SK-N-SH (cell line): ENCODE data around the gene PLA2G2C. TPM values are rescaled to one million over a fixed set of nuclear protein-coding genes. Genes with fewer than 3 reads are reported as not detected.

ENCODE experiments used
- CTCF ChIA-PET: fragments of 300-600, 350-600 bp; formaldehyde crosslinking; extraction: SDS; loops from one replicate; lab custom pipeline; 2021; lab: Yijun Ruan, JAX
- POLR2A ChIA-PET: fragments of 350-600 bp; sonication (Branson Sonifier 250); formaldehyde crosslinking; extraction: SDS; loops from one replicate; lab custom pipeline; 2020; ENCODE audit warnings: antibody characterized with exemption, inconsistent platforms; lab: Yijun Ruan, JAX
- DNase-seq: peaks from one replicate; pipeline ENCODE4 v3.0.0; 2012
- H2AFZ ChIP-seq: fragments of 200-600 bp; sonication (generic); 2 replicates; pipeline ENCODE4 v1.8.1; 2016; ENCODE audit warnings: antibody characterized with exemption, mild to moderate bottlenecking, low read depth
- H3F3A ChIP-seq: fragments of 200-600 bp; sonication (generic); replicated peaks from 2 replicates; pipeline ENCODE3; 2016; ENCODE audit warnings: antibody characterized with exemption, mild to moderate bottlenecking; ENCODE audit not compliant: insufficient read depth
- H3K27ac ChIP-seq, 2 experiments: fragments of 200-500 bp in 1 of 2; fragments of 200-600 bp in 1 of 2; sonication (Bioruptor generic) in 1 of 2; sonication (generic), shearing (Covaris generic) in 1 of 2; 2 replicates each; pipeline versions ENCODE4 v1.5.1 to v1.6.1; 2014 to 2016; ENCODE audit warnings: low read depth in 2 of 2, inconsistent platforms in 1 of 2, low read length in 1 of 2, mild to moderate bottlenecking in 1 of 2, mixed read lengths in 1 of 2
- H3K27me3 ChIP-seq: fragments of 200-600 bp; sonication (generic), shearing (Covaris generic); 2 replicates; pipeline ENCODE4 v1.6.1; 2016; ENCODE audit warnings: mixed run types; ENCODE audit not compliant: insufficient read depth
- H3K36me3 ChIP-seq, 2 experiments: fragments of 200-500 bp in 1 of 2; fragments of 200-600 bp in 1 of 2; sonication (Bioruptor generic) in 1 of 2; sonication (generic) in 1 of 2; replicated peaks in 1 of 2; 2 replicates each; pipeline versions ENCODE3 to v1.5.1; 2014 to 2016; ENCODE audit warnings: low read length in 1 of 2, mild to moderate bottlenecking in 1 of 2; ENCODE audit not compliant: insufficient read depth in 2 of 2, control insufficient read depth in 1 of 2
- H3K4me1 ChIP-seq, 2 experiments: fragments of 200-500 bp in 1 of 2; fragments of 200-600 bp in 1 of 2; sonication (Bioruptor generic) in 1 of 2; sonication (generic), shearing (Covaris generic) in 1 of 2; 2 replicates each; pipeline versions ENCODE4 v1.5.1 to v1.6.1; 2014 to 2016; ENCODE audit warnings: low read depth in 1 of 2, low read length in 1 of 2, mixed run types in 1 of 2; ENCODE audit not compliant: insufficient read depth in 2 of 2, control insufficient read depth in 1 of 2
- H3K4me2 ChIP-seq: fragments of 200-600 bp; sonication (generic), shearing (Covaris generic); 2 replicates; pipeline ENCODE4 v1.6.1; 2017; ENCODE audit warnings: mixed run types
- H3K4me3 ChIP-seq, 2 experiments: fragments of 200-500 bp in 1 of 2; fragments of 200-600 bp in 1 of 2; sonication (Bioruptor generic) in 1 of 2; sonication (generic), shearing (Covaris generic) in 1 of 2; 2 replicates each; pipeline versions ENCODE4 v1.5.1 to v1.8.1; 2014 to 2016; ENCODE audit warnings: low read depth in 2 of 2, inconsistent platforms in 1 of 2, low read length in 1 of 2, mild to moderate bottlenecking in 1 of 2, mixed read lengths in 1 of 2, moderate library complexity in 1 of 2
- H3K79me2 ChIP-seq: fragments of 200-600 bp; sonication (generic); 2 replicates; pipeline ENCODE4 v1.8.1; 2017; ENCODE audit warnings: mild to moderate bottlenecking; ENCODE audit not compliant: insufficient read depth
- H3K9ac ChIP-seq: fragments of 200-600 bp; sonication (generic); 2 replicates; pipeline ENCODE4 v1.6.1; 2017; ENCODE audit warnings: mixed run types
- H3K9me2 ChIP-seq: fragments of 200-600 bp; sonication (generic); 2 replicates; pipeline ENCODE4 v1.6.1; 2017; ENCODE audit warnings: mixed run types
- H3K9me3 ChIP-seq: fragments of 200-600 bp; sonication (generic); 2 replicates; pipeline ENCODE4 v1.6.1; 2017; ENCODE audit warnings: mixed run types, mild to moderate bottlenecking, moderate library complexity
- H4K20me1 ChIP-seq: fragments of 200-600 bp; sonication (generic); 2 replicates; pipeline ENCODE4 v1.6.1; 2017; ENCODE audit warnings: mild to moderate bottlenecking, mixed run types; ENCODE audit not compliant: insufficient read depth
- CHD2 ChIP-seq: fragments of 150-350 bp; IDR thresholded peaks from 2 replicates; pipeline ENCODE4 v1.6.1; 2018; ENCODE audit warnings: low read length; ENCODE audit not compliant: partially characterized antibody
- EZH2phosphoT487 ChIP-seq: fragments of 200-600 bp; sonication (generic); IDR thresholded peaks from 2 replicates; pipeline ENCODE4 v1.6.1; 2017; ENCODE audit warnings: low read depth, mixed run types, mild to moderate bottlenecking, antibody characterized with exemption, moderate library complexity, borderline replicate concordance
- FOSL2 ChIP-seq: IDR thresholded peaks from 2 replicates; pipeline ENCODE4 v1.4.0; 2012; ENCODE audit warnings: low read depth, mild to moderate bottlenecking, moderate library complexity, borderline replicate concordance
- FOXJ3 ChIP-seq: sonication (generic); formaldehyde crosslinking; IDR thresholded peaks from 2 replicates; pipeline ENCODE4 v1.5.1; 2020; ENCODE audit warnings: mild to moderate bottlenecking, missing genetic modification reagents
- GABPA ChIP-seq: IDR thresholded peaks from 2 replicates; pipeline ENCODE4 v1.4.0; 2012; ENCODE audit warnings: low read depth, mild to moderate bottlenecking
- GATA2 ChIP-seq: sonication (generic); formaldehyde crosslinking; IDR thresholded peaks from 2 replicates; pipeline ENCODE4 v1.5.0; 2020; ENCODE audit warnings: mild to moderate bottlenecking, missing genetic modification reagents
- JUND ChIP-seq: IDR thresholded peaks from 2 replicates; pipeline ENCODE4 v1.4.0; 2012
- MEF2A ChIP-seq: IDR thresholded peaks from 2 replicates; pipeline ENCODE4 v1.4.0; 2012; ENCODE audit warnings: low read depth, borderline replicate concordance
- NFIC ChIP-seq: IDR thresholded peaks from 2 replicates; pipeline ENCODE4 v1.4.0; 2012; ENCODE audit warnings: borderline replicate concordance
- NRF1 ChIP-seq: IDR thresholded peaks from 2 replicates; pipeline ENCODE4 v1.6.1; 2012; ENCODE audit warnings: low read depth, mild to moderate bottlenecking, low read length
- RXRA ChIP-seq: IDR thresholded peaks from 2 replicates; pipeline ENCODE4 v1.4.0; 2012; ENCODE audit warnings: low read depth, mild to moderate bottlenecking, borderline replicate concordance
- SIN3A ChIP-seq: IDR thresholded peaks from 2 replicates; pipeline ENCODE4 v1.6.1; 2012; ENCODE audit warnings: low read depth, mild to moderate bottlenecking, low read length, moderate library complexity, borderline replicate concordance
- TAF1 ChIP-seq: IDR thresholded peaks from 2 replicates; pipeline ENCODE4 v1.6.1; 2012; ENCODE audit warnings: low read depth, mild to moderate bottlenecking, low read length, moderate library complexity, borderline replicate concordance
- TCF12 ChIP-seq: IDR thresholded peaks from 2 replicates; pipeline ENCODE4 v1.4.0; 2012
- WGBS: methylation state at CpG from one replicate; pipeline ENCODE4 v1.1.6; 2017; ENCODE audit warnings: low lambda C conversion rate; 5-methylcytosine and 5-hydroxymethylcytosine counted together
- polyA plus RNA-seq, 3 experiments: library from polyadenylated mRNA; depleted of rRNA; stranded (reverse); fragments of >200 nt; gene quantifications; 2 replicates each; pipeline ENCODE4 v1.2.3, GENCODE V29; 2012
- TF ChIP-seq, protein P1 (sequence below): IDR thresholded peaks from 2 replicates; pipeline ENCODE4 v1.4.0; 2012; ENCODE audit warnings: low read depth, borderline replicate concordance
- TF ChIP-seq, protein P2 (sequence below): IDR thresholded peaks from 2 replicates; pipeline ENCODE4 v1.4.0; 2012; ENCODE audit warnings: low read depth, borderline replicate concordance
- TF ChIP-seq, protein P3 (sequence below): fragments of 150-350 bp; IDR thresholded peaks from 2 replicates; pipeline ENCODE4 v1.6.1; 2016; ENCODE audit warnings: mild to moderate bottlenecking, low read depth, low read length
- TF ChIP-seq, protein P4 (sequence below): fragments of 200-600 bp; sonication (generic); IDR thresholded peaks from 2 replicates; pipeline ENCODE4 v1.6.1; 2017; ENCODE audit warnings: antibody characterized with exemption, mild to moderate bottlenecking, moderate library complexity

The PLA2G2C gene
- polyA plus RNA-seq, 1 of the 3 experiments (the other 2 are of a cell fraction), result not detected

DNA sequence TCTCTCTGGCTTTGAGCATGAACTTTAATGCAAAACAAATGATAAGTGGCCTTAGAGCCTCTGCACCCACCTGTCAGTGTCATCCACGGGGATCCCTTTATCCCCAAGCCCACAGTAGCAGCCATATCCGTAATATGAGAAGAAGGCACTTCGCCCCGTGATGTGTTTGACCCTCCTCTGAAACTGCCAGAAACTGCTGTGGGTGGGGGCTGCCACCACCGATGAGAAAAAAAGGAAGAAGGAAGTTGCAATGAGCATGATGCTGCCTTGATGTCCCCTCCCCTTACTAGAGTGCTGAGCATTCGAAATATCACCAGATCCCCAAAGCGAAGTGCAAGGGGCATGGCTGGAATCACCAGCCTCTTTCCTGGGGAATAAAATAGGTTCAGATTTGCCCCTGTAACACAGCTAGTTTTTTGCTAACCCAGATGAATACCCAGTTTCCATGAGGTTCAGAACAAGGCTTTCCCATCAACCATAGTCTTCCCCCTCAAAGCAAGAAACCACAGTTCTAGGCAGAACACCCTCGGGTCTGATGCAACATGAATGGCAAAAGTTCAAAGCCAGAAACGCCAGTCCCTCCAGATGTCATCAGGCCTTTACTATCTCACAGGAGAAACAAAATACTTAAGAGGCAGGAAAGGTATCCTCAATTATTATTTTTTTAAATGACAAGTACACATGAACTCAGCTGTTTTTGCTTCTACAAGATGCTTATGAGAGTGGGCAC lies 11.2 kb downstream of the PLA2G2C start:
- Histone ChIP-seq H3K9me3 (no peaks in the 10 kb centered on the region), H3K27ac (no peak overlapping the region), H3K36me3 (no peaks in the 10 kb centered on the region), H3K4me1 (no peaks in the 10 kb centered on the region), H3F3A (no peaks in the 10 kb centered on the region), H2AFZ (no peak overlapping the region), H3K27me3 (no peaks in the 10 kb centered on the region; the same call in 1 of the 2 replicates), H3K9me2 (no peaks in the 10 kb centered on the region), H3K79me2 (no peaks in the 10 kb centered on the region), H3K4me3 (no peak overlapping the region), H4K20me1 (no peaks in the 10 kb centered on the region), H3K9ac (no peak overlapping the region), H3K4me2 (no peak overlapping the region)
- WGBS, result 34% methylated on average over 9 of the region's 9 CpGs
- TF ChIP-seq NFIC (no peak), FOXJ3 (CRISPR knock-in tag) (no peak), MEF2A (no peak), CHD2 (no peak), FOSL2 (no peak), JUND (no peak), SIN3A (no peak), RXRA (no peak), TCF12 (no peak), EZH2phosphoT487 (no peak)
- TF ChIP-seq, protein P1, sequence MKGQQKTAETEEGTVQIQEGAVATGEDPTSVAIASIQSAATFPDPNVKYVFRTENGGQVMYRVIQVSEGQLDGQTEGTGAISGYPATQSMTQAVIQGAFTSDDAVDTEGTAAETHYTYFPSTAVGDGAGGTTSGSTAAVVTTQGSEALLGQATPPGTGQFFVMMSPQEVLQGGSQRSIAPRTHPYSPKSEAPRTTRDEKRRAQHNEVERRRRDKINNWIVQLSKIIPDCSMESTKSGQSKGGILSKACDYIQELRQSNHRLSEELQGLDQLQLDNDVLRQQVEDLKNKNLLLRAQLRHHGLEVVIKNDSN, result no peak
- TF ChIP-seq, protein P2, sequence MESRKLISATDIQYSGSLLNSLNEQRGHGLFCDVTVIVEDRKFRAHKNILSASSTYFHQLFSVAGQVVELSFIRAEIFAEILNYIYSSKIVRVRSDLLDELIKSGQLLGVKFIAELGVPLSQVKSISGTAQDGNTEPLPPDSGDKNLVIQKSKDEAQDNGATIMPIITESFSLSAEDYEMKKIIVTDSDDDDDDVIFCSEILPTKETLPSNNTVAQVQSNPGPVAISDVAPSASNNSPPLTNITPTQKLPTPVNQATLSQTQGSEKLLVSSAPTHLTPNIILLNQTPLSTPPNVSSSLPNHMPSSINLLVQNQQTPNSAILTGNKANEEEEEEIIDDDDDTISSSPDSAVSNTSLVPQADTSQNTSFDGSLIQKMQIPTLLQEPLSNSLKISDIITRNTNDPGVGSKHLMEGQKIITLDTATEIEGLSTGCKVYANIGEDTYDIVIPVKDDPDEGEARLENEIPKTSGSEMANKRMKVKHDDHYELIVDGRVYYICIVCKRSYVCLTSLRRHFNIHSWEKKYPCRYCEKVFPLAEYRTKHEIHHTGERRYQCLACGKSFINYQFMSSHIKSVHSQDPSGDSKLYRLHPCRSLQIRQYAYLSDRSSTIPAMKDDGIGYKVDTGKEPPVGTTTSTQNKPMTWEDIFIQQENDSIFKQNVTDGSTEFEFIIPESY, result no peak
- POLR2A ChIA-PET, result no interaction called here
- DNase-seq, result no peak
- CTCF ChIA-PET, result interaction anchor here (3.9 kb wide), 1 partner anchor 22 kb away, joined by 13 read pairs; no protein-coding TSS in a partner anchor

DNA sequence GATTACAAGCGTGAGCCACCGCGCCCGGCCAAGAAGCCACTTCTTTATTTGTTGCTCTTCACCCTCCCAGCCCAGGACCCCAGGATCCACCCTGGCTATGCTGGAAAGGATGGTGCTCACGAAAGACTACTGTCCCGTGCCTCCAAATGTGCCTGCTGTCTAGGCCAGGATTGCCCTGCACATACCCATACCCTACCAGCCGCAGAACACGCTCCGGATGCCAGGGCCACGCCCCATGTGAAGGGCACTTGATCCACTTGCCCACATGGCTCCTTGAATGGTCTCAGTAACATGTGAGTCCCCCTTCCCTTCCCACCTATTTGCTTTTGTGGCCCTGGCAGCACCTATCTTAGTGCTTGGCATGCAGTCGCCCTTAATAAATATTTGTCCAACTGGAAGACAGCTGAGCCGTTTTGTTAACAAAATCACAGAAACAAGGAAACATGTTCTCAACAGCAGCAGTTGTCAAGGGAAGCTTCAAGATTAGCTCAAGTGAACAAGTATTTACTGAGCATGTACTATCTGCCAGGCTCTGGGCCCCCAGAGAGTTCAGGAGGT lies 14.2 kb downstream of the PLA2G2C start:
- no peak for DNase-seq
- ChIA-PET POLR2A (no interaction called here), CTCF (interaction anchor here (0.8 kb wide), 1 partner anchor 197 kb away, joined by 3 read pairs; no protein-coding TSS in a partner anchor)
- 80% methylated on average over 12 of the region's 12 CpGs for WGBS
- H3K9me2 ChIP-seq, result no peaks in the 10 kb centered on the region
- no peaks in the 10 kb centered on the region for H3F3A ChIP-seq
- no peak overlapping the region for H2AFZ ChIP-seq
- H3K4me2 ChIP-seq, result no peak overlapping the region
- H3K36me3 ChIP-seq, result no peaks in the 10 kb centered on the region
- no peaks in the 10 kb centered on the region for H3K9me3 ChIP-seq
- H3K9ac ChIP-seq, result no peak overlapping the region
- H3K27me3 ChIP-seq, result no peaks in the 10 kb centered on the region; the same call in 1 of the 2 replicates
- no peaks in the 10 kb centered on the region for H4K20me1 ChIP-seq
- no peaks in the 10 kb centered on the region for H3K79me2 ChIP-seq
- H3K4me1 ChIP-seq, result no peaks in the 10 kb centered on the region; a peak in 1 of 4 replicates
- no peak for TF ChIP-seq TAF1
- no peak for TF ChIP-seq GATA2
- TF ChIP-seq CHD2, result no peak
- TF ChIP-seq, protein P3, sequence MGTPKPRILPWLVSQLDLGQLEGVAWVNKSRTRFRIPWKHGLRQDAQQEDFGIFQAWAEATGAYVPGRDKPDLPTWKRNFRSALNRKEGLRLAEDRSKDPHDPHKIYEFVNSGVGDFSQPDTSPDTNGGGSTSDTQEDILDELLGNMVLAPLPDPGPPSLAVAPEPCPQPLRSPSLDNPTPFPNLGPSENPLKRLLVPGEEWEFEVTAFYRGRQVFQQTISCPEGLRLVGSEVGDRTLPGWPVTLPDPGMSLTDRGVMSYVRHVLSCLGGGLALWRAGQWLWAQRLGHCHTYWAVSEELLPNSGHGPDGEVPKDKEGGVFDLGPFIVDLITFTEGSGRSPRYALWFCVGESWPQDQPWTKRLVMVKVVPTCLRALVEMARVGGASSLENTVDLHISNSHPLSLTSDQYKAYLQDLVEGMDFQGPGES, result no peak
- TF ChIP-seq SIN3A, result no peak
- TF ChIP-seq, protein P1, result no peak
- TF ChIP-seq NRF1, result no peak
- TF ChIP-seq GABPA, result no peak
- TF ChIP-seq FOSL2, result no peak
- no peak for TF ChIP-seq JUND
- TF ChIP-seq RXRA, result no peak
- TF ChIP-seq TCF12, result no peak
- TF ChIP-seq, protein P4, sequence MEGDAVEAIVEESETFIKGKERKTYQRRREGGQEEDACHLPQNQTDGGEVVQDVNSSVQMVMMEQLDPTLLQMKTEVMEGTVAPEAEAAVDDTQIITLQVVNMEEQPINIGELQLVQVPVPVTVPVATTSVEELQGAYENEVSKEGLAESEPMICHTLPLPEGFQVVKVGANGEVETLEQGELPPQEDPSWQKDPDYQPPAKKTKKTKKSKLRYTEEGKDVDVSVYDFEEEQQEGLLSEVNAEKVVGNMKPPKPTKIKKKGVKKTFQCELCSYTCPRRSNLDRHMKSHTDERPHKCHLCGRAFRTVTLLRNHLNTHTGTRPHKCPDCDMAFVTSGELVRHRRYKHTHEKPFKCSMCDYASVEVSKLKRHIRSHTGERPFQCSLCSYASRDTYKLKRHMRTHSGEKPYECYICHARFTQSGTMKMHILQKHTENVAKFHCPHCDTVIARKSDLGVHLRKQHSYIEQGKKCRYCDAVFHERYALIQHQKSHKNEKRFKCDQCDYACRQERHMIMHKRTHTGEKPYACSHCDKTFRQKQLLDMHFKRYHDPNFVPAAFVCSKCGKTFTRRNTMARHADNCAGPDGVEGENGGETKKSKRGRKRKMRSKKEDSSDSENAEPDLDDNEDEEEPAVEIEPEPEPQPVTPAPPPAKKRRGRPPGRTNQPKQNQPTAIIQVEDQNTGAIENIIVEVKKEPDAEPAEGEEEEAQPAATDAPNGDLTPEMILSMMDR, result no peak
- no peak for TF ChIP-seq EZH2phosphoT487
- TF ChIP-seq NFIC, result no peak
- TF ChIP-seq, all 33 proteins: peak for 0
- H3K27ac ChIP-seq, result no peak overlapping the region
- no peak overlapping the region for H3K4me3 ChIP-seq
